Skeletal muscle tissue (tissue), 4 donors: ENCODE data around the gene CHKA. TPM values are rescaled to one million over a fixed set of nuclear protein-coding genes. Genes with fewer than 3 reads are reported as not detected.
"Not testable (repeated sequence)": the region's sequence is repeated elsewhere in the genome, so short reads cannot be mapped to it uniquely, and the experiment has no call there.

Experiments used
- H3K27ac ChIP-seq: one replicate; pipeline ENCODE4 v1.7.0; 2013; ENCODE audit warnings: mild to moderate bottlenecking, low read depth, low read length, inconsistent platforms
- H3K27me3 ChIP-seq, 3 donors: one replicate each; pipeline ENCODE4 v1.7.0; 2013; ENCODE audit warnings: low read length in 3 of 3; ENCODE audit not compliant: control insufficient read depth in 3 of 3, insufficient read depth in 3 of 3
- H3K36me3 ChIP-seq, 3 donors: one replicate each; pipeline ENCODE4 v1.7.0; 2013; ENCODE audit warnings: low read length in 3 of 3; ENCODE audit not compliant: control insufficient read depth in 3 of 3, insufficient read depth in 3 of 3
- H3K4me1 ChIP-seq, 3 donors: one replicate each; pipeline ENCODE4 v1.7.0; 2013; ENCODE audit warnings: low read length in 3 of 3, mild to moderate bottlenecking in 3 of 3; ENCODE audit not compliant: control insufficient read depth in 3 of 3, insufficient read depth in 3 of 3
- H3K4me3 ChIP-seq, 3 donors: one replicate each; pipeline ENCODE4 v1.7.0; 2013; ENCODE audit warnings: low read length in 3 of 3
- H3K9ac ChIP-seq, 3 donors: one replicate each; pipeline ENCODE4 v1.7.0; 2013; ENCODE audit warnings: low read length in 3 of 3, mild to moderate bottlenecking in 3 of 3, moderate library complexity in 2 of 3, low read depth in 1 of 3
- H3K9me3 ChIP-seq, 3 donors: one replicate each; pipeline ENCODE4 v1.7.0; 2013; ENCODE audit warnings: low read length in 3 of 3; ENCODE audit not compliant: control insufficient read depth in 3 of 3
- total RNA-seq: library from RNA; depleted of rRNA; stranded (reverse); fragments of >200 nt; gene quantifications from one replicate; pipeline ENCODE4 v1.2.3, GENCODE V29; 2014
- donor health status: Osteomylitis.

Gene CHKA
- total RNA-seq, 1 donor from 2014 or later: 8.9 TPM

- Histone ChIP-seq H3K27me3 (no peaks in the 10 kb centered on the region), H3K9me3 (no peaks in the 10 kb centered on the region), H3K9ac (no peak overlapping the region), H3K4me3 (no peak overlapping the region), H3K27ac (no peak overlapping the region), H3K4me1 (peaks cover 3 to 8% (median 5%) of the 10 kb centered on the region in 3 donors), H3K36me3 (peaks cover 0 to 6% (median 0%) of the 10 kb centered on the region in 3 donors)
Measured at GRCh38 chr11:68096962-68097361, 24.2 kb downstream of the CHKA start.

DNA sequence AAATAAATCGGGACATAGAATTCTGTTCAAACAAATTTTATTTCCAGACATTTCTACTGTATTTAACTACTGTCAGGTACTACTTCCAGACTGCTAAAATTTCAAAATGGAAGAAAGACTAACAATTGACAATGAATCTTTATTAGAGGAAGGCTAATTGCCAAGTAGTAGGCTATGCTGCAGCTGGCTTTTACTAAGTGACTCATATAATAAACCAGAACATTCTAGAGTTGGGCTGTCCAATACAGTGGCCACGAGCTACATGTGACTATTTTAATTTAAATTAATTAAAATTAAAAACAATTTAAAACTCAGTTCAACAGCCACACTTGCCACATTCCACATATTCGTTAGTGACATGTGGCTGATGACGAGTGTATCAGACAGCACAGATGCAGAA, 27.6 kb downstream of the CHKA start:
- H3K9ac ChIP-seq: no peak overlapping the region
- H3K4me1 ChIP-seq: peaks cover 0 to 3% (median 0%) of the 10 kb centered on the region in 3 donors
- H3K9me3 ChIP-seq: no peaks in the 10 kb centered on the region
- no peak overlapping the region for H3K27ac ChIP-seq
- no peaks in the 10 kb centered on the region for H3K27me3 ChIP-seq
- H3K36me3 ChIP-seq: peaks cover 0 to 6% (median 0%) of the 10 kb centered on the region in 3 donors
- no peak overlapping the region for H3K4me3 ChIP-seq

DNA sequence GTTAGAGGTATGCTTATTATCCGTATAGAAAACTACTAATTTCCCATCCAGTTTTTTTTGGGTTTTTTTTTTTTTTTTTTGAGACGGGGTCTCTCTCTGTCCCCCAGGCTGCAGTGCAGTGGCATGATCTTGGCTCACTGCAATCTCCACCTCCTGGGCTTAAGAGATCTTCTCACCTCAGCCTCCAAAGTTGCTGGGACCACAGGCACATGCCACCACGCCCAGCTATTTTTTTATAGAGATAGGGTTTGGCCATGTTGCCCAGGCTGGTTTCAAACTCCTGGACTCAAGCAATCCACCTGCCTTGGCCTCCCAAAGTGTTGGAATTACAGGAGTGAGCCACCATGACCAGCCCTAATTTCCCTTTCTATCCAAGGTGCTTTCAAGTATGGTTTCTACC, 28.2 kb downstream of the CHKA start:
- not testable (repeated sequence) for H3K9ac ChIP-seq, H3K36me3 ChIP-seq, H3K4me3 ChIP-seq, H3K27ac ChIP-seq, H3K4me1 ChIP-seq, H3K9me3 ChIP-seq, H3K27me3 ChIP-seq

- no peaks in the 10 kb centered on the region for H3K9me3 ChIP-seq
- no peak overlapping the region for H3K9ac ChIP-seq
- peaks cover 0 to 3% (median 0%) of the 10 kb centered on the region in 3 donors for H3K4me1 ChIP-seq
- H3K27me3 ChIP-seq: no peaks in the 10 kb centered on the region
- no peak overlapping the region for H3K27ac ChIP-seq
- peaks cover 0 to 6% (median 0%) of the 10 kb centered on the region in 3 donors for H3K36me3 ChIP-seq
- H3K4me3 ChIP-seq: no peak overlapping the region
Measured at GRCh38 chr11:68092411-68092810, 28.8 kb downstream of the CHKA start.

DNA sequence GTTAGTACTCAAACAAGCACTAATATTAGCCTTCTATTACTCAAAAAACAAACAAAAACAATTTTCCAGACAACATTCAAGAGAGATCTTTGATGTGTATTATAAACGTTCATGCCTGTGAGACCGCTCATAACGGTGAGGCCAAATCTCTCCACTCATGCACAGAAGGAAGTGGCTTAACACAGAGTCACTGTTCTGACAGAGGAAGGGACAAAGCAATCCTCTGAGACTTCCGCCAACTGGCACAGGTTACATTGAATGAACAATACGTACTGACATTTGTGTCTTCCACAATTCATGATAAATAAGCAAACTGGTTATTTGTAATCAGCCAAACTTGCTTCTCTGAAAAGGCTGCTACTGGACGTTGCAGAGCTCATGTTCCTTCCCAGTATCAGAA, 30.5 kb downstream of the CHKA start:
- H3K4me1 ChIP-seq: peaks cover 0 to 3% (median 0%) of the 10 kb centered on the region in 3 donors
- H3K27me3 ChIP-seq: no peaks in the 10 kb centered on the region
- H3K27ac ChIP-seq: no peak overlapping the region
- H3K36me3 ChIP-seq: peaks cover 0 to 6% (median 0%) of the 10 kb centered on the region in 3 donors
- H3K9ac ChIP-seq: no peak overlapping the region
- H3K4me3 ChIP-seq: no peak overlapping the region
- no peaks in the 10 kb centered on the region for H3K9me3 ChIP-seq

- Histone ChIP-seq H3K4me3 (no peak overlapping the region), H3K27ac (no peak overlapping the region), H3K4me1 (peaks cover 0 to 3% (median 0%) of the 10 kb centered on the region in 3 donors), H3K27me3 (no peaks in the 10 kb centered on the region), H3K9ac (no peak overlapping the region), H3K9me3 (no peaks in the 10 kb centered on the region), H3K36me3 (peaks cover 0 to 6% (median 0%) of the 10 kb centered on the region in 3 donors)
Measured at GRCh38 chr11:68090287-68090686, 30.9 kb downstream of the CHKA start.

DNA sequence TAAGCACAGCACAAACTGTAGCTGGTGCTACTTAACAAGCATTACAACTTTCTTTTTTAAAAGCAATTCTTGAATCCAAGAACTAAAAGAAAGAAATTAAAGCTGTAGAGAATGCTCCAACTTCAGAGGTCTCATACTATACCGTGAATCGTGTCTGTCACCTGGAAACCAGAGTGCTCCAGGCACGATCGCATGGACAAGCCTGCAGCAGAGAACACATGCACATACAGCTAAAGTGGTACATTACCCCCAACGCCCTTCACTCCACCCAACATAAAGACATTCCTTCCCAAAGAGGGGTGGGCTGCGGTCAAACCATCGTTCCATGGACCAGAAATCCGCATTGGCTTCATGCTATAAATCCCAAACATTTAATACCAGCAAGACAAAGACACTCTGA, 31.5 kb downstream of the CHKA start:
- Histone ChIP-seq H3K9ac (no peak overlapping the region), H3K4me1 (peaks cover 0 to 3% (median 0%) of the 10 kb centered on the region in 3 donors), H3K9me3 (no peaks in the 10 kb centered on the region), H3K27me3 (no peaks in the 10 kb centered on the region), H3K4me3 (no peak overlapping the region), H3K27ac (no peak overlapping the region), H3K36me3 (peaks cover 0 to 6% (median 0%) of the 10 kb centered on the region in 3 donors)

DNA sequence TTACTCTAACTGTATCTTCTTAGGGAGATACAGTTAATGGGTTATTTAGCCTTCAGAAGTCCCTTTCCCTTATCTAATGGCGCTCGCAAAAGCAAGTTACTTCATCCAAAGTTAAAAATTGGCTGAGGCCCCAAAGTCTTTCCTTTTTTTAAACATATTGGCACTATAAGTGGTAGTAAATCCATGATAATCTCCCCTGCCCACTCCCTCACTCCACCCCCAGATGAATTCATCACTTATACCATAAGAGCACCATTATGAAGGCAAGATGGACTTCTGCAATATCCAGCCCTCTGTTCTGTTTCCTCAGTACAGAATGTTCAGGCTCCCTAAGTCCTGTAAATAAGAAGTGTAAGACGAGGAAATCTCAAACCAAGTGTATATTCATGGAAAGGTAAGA, 37.7 kb downstream of the CHKA start:
- Histone ChIP-seq H3K27me3 (no peaks in the 10 kb centered on the region), H3K4me3 (no peak overlapping the region), H3K9ac (no peak overlapping the region), H3K36me3 (peaks cover 0 to 5% (median 2%) of the 10 kb centered on the region in 3 donors), H3K4me1 (peaks cover 3 to 8% (median 4%) of the 10 kb centered on the region in 3 donors), H3K9me3 (no peaks in the 10 kb centered on the region), H3K27ac (no peak overlapping the region)

DNA sequence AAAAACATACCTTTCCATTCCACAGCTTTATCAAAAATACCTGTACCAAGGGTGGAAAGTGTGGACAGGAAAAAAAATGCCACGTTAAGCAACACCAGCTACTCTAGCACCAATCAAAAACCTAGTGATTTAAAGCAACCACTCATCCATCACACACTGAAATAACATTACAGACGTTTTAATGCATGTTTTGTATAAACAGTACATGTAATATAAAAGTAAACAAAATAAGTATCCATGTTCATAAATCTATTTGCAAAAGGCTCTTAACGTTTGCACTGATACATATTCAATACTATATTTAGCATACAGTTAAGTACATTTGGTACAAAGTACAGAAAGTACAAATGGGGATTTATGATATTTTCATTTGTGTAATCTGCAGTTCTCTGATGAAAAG, 38.7 kb downstream of the CHKA start:
- Histone ChIP-seq H3K9ac (peak overlapping the region in 1 of 3 donors; percentile 33), H3K36me3 (peaks cover 0 to 5% (median 2%) of the 10 kb centered on the region in 3 donors), H3K9me3 (no peaks in the 10 kb centered on the region), H3K27me3 (no peaks in the 10 kb centered on the region), H3K27ac (no peak overlapping the region), H3K4me1 (peaks cover 3 to 8% (median 4%) of the 10 kb centered on the region in 3 donors), H3K4me3 (no peak overlapping the region)

- no peaks in the 10 kb centered on the region for H3K27me3 ChIP-seq
- no peak overlapping the region for H3K4me3 ChIP-seq
- H3K27ac ChIP-seq: peak overlapping the region; percentile 7
- peak overlapping the region in 2 of 3 donors; percentile 43 to 63 for H3K9ac ChIP-seq
- peaks cover 2 to 5% (median 3%) of the 10 kb centered on the region in 3 donors for H3K36me3 ChIP-seq
- peaks cover 3 to 8% (median 4%) of the 10 kb centered on the region in 3 donors for H3K4me1 ChIP-seq
- no peaks in the 10 kb centered on the region for H3K9me3 ChIP-seq
Measured at GRCh38 chr11:68081691-68082090, 39.5 kb downstream of the CHKA start.
